Activated CD8-positive, alpha-beta T cell treated with anti-CD3 and anti-CD28 coated beads for 36 hours (primary cell): Measurements from ENCODE around the gene EXOSC7. TPM values are rescaled to one million over a fixed set of nuclear protein-coding genes. Genes with fewer than 3 reads are reported as not detected.

Source experiments
- ATAC-seq: fragments of 200-7000 bp; cut with Tn5 transposase; one replicate; pipeline ENCODE4 v1.10.0; 2021; ENCODE audit warnings: mild to moderate bottlenecking, moderate library complexity
- CTCF ChIA-PET: fragments of 350-600 bp; sonication (Branson Sonifier 250); formaldehyde crosslinking; loops from one replicate; lab custom pipeline; 2021; ENCODE audit warnings: antibody characterized with exemption; lab: Charles Lee
- POLR2A ChIA-PET: fragments of 350-600 bp; sonication (Branson Sonifier 250); formaldehyde crosslinking; loops from one replicate; lab custom pipeline; 2021; ENCODE audit warnings: antibody characterized with exemption; lab: Charles Lee
- DNase-seq: peaks from one replicate; pipeline ENCODE4 v3.0.0-alpha.2; 2020
- H3K27ac Mint-ChIP-seq: one replicate; pipeline ENCODE4 v1.8.0; 2021; ENCODE audit warnings: mild to moderate bottlenecking, mixed read lengths
- H3K27me3 Mint-ChIP-seq: one replicate; pipeline ENCODE4 v1.8.0; 2021; ENCODE audit warnings: mixed read lengths
- H3K36me3 Mint-ChIP-seq: one replicate; pipeline ENCODE4 v1.8.0; 2021; ENCODE audit warnings: low read depth, mixed read lengths
- H3K4me1 Mint-ChIP-seq: one replicate; pipeline ENCODE4 v1.8.0; 2021; ENCODE audit warnings: low read depth, mixed read lengths
- H3K4me3 Mint-ChIP-seq: one replicate; pipeline ENCODE4 v1.8.0; 2021; ENCODE audit warnings: mild to moderate bottlenecking, moderate library complexity, mixed read lengths
- H3K9me3 Mint-ChIP-seq: one replicate; pipeline ENCODE4 v1.8.0; 2021; ENCODE audit warnings: mixed read lengths
- intact Hi-C: fragments of 100-400 bp; cut with micrococcal nuclease; formaldehyde crosslinking; loops from one replicate; pipeline ENCODE4 v1.10.0; 2022
- total RNA-seq, 2 experiments: library from RNA; stranded (reverse); gene quantifications; one replicate each; pipeline ENCODE4 v1.2.3, GENCODE V29; 2021
- TF ChIP-seq, protein P1 (sequence below): fragments of 200-600 bp; IDR thresholded peaks from one replicate; pipeline ENCODE4 v1.8.0; 2022; ENCODE audit warnings: antibody characterized with exemption, mild to moderate bottlenecking

EXOSC7 gene
- total RNA-seq, 2 experiments from 2014 or later: 79.8 to 80.7 TPM

DNA sequence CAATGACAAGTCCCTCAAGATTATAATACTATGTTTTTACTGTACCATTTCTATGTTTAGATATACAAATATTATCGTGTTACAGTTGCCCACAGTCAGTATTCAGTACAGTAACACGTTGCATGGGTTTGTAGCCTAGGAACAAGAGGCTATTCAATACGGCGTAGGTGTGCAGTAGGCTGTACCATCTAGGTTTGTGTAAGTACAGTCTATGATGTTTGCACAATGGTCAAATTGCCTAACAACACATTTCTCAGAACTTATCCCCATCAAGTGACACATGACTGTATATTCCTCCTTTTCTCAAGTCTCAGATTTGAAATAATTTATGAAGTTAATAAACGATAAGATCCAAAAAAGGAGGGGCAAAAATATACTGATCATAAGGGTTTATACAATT lies 21.7 kb upstream of the EXOSC7 start:
- H3K4me3 Mint-ChIP-seq: no peak overlapping the region
- CTCF ChIA-PET: interaction anchor here (1.1 kb wide), 1 partner anchor 41 kb away, joined by 3 read pairs; no protein-coding TSS in a partner anchor
- no peaks in the 10 kb centered on the region for H3K27me3 Mint-ChIP-seq
- TF ChIP-seq, protein P1, sequence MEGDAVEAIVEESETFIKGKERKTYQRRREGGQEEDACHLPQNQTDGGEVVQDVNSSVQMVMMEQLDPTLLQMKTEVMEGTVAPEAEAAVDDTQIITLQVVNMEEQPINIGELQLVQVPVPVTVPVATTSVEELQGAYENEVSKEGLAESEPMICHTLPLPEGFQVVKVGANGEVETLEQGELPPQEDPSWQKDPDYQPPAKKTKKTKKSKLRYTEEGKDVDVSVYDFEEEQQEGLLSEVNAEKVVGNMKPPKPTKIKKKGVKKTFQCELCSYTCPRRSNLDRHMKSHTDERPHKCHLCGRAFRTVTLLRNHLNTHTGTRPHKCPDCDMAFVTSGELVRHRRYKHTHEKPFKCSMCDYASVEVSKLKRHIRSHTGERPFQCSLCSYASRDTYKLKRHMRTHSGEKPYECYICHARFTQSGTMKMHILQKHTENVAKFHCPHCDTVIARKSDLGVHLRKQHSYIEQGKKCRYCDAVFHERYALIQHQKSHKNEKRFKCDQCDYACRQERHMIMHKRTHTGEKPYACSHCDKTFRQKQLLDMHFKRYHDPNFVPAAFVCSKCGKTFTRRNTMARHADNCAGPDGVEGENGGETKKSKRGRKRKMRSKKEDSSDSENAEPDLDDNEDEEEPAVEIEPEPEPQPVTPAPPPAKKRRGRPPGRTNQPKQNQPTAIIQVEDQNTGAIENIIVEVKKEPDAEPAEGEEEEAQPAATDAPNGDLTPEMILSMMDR: no peak
- POLR2A ChIA-PET: no interaction called here
- no peaks in the 10 kb centered on the region for H3K9me3 Mint-ChIP-seq
- H3K36me3 Mint-ChIP-seq: peaks cover 1% of the 10 kb centered on the region
- DNase-seq (no peak), ATAC-seq (no peak)
- intact Hi-C loops: no loop called here
- H3K27ac Mint-ChIP-seq: no peak overlapping the region
- H3K4me1 Mint-ChIP-seq: peaks cover 7% of the 10 kb centered on the region

DNA sequence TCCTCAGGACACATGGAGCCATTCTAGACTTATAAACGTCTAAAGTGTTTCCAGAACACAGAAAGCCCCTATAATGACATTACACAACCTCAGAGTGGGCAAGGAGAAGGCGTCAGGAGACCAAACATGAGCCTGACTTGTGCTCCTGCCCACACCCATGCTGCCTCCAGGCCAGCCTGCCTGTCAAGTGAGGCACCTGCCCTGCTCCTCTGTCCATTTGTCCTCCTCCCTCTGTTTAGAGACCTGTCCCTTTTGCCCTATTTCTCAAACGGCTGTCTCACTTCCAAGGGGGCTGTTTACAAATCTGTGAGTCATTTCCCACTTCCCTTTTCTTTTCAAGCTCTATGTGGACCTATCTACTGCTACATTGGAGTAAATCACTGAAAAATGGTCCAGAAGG lies 21.1 kb upstream of the EXOSC7 start:
- peaks cover 1% of the 10 kb centered on the region for H3K36me3 Mint-ChIP-seq
- H3K4me3 Mint-ChIP-seq: no peak overlapping the region
- DNase-seq (no peak), ATAC-seq (no peak)
- H3K9me3 Mint-ChIP-seq: no peaks in the 10 kb centered on the region
- CTCF ChIA-PET: interaction anchor here (1.1 kb wide), 1 partner anchor 42 kb away, joined by 3 read pairs; no protein-coding TSS in a partner anchor
- H3K27me3 Mint-ChIP-seq: no peaks in the 10 kb centered on the region
- H3K27ac Mint-ChIP-seq: no peak overlapping the region
- intact Hi-C loops: no loop called here
- TF ChIP-seq, protein P1: no peak
- POLR2A ChIA-PET: no interaction called here
- peaks cover 7% of the 10 kb centered on the region for H3K4me1 Mint-ChIP-seq

DNA sequence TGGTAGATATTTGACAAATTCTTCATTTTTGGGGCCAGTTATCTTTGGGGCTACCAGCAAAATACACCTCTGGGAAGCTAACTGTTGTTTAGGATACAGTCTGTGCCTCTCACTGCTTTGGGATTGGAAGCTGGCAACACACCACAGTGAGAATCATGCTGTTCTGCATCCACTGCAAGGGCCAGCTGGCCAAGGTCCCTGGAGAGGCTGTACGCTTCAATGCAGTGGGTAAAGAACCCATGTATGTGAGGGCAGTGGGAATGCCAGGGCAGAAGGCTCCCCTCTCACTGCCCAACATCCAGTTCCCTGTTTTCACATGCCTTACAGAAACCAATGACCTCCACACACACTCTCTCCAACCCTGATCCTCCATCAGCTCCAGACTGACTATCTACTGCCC lies 20.1 kb upstream of the EXOSC7 start:
- ChIA-PET CTCF (no interaction called here), POLR2A (no interaction called here)
- H3K9me3 Mint-ChIP-seq: no peaks in the 10 kb centered on the region
- ATAC-seq (no peak), DNase-seq (no peak)
- intact Hi-C loops: no loop called here
- peaks cover 1% of the 10 kb centered on the region for H3K36me3 Mint-ChIP-seq
- H3K4me3 Mint-ChIP-seq: no peak overlapping the region
- H3K27me3 Mint-ChIP-seq: no peaks in the 10 kb centered on the region
- TF ChIP-seq, protein P1: no peak
- no peak overlapping the region for H3K27ac Mint-ChIP-seq
- peaks cover 13% of the 10 kb centered on the region for H3K4me1 Mint-ChIP-seq

DNA sequence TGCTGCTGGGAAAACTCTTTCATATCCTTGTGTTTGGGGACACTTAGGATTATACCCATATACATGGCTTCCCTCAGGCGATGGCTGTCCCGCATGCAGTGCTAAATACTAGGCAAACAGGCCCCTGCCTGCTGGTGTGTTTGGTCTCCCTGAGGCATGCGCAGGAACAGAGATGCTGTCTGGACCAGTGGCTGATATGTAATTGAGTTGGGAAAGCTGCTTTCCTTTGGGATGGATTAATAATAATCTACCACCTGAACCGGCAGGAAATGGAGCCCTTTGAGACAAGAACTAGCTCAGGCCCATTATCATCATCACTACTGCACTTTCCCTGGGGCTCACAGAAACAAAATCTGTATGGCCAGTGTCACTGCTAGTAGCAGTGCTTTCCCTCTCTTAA lies 18.1 kb upstream of the EXOSC7 start:
- H3K4me3 Mint-ChIP-seq: no peak overlapping the region
- no peak overlapping the region for H3K27ac Mint-ChIP-seq
- H3K36me3 Mint-ChIP-seq: peaks cover 1% of the 10 kb centered on the region
- TF ChIP-seq, protein P1: no peak
- no peaks in the 10 kb centered on the region for H3K27me3 Mint-ChIP-seq
- ChIA-PET POLR2A (interaction anchor here (1.2 kb wide), 1 partner anchor 19 kb away, joined by 4 read pairs; no protein-coding TSS in a partner anchor), CTCF (no interaction called here)
- peaks cover 12% of the 10 kb centered on the region for H3K4me1 Mint-ChIP-seq
- H3K9me3 Mint-ChIP-seq: no peaks in the 10 kb centered on the region
- intact Hi-C loops: no loop called here
- no peak for DNase-seq
- no peak for ATAC-seq

DNA sequence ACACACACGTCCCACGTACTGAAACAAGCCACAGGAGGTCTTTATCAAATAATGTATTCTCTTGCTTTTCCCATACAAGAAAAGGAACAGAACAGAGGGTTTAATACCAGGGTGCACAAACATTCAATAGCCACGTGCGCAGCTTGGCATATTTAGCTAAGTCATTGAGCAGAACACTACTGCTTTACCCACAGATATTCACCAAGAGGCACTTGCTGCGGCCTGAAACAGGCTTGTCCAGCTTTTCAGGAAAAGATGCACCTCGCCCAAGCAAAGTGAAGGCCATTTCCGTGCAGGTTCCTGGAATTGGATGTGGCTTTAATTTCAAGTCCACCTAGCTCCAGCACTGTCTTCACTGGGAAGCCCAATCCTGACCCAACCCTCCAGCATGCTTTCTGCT lies 17.7 kb upstream of the EXOSC7 start:
- CTCF ChIA-PET: no interaction called here
- TF ChIP-seq, protein P1: no peak
- no peaks in the 10 kb centered on the region for H3K9me3 Mint-ChIP-seq
- H3K27ac Mint-ChIP-seq: no peak overlapping the region
- ATAC-seq: no peak
- no peak overlapping the region for H3K4me3 Mint-ChIP-seq
- intact Hi-C loops: no loop called here
- no peaks in the 10 kb centered on the region for H3K27me3 Mint-ChIP-seq
- POLR2A ChIA-PET: interaction anchor here (1.2 kb wide), 1 partner anchor 19 kb away, joined by 4 read pairs; no protein-coding TSS in a partner anchor
- peaks cover 1% of the 10 kb centered on the region for H3K36me3 Mint-ChIP-seq
- DNase-seq: no peak
- peaks cover 12% of the 10 kb centered on the region for H3K4me1 Mint-ChIP-seq
